ENCODE results near the gene IGFALS.

The IGFALS gene

GRCh38 chr16:1787056-1787321 is 6.5 kb downstream of the IGFALS start:
- Histone ChIP-seq H3K27me3 (ENCODE audit: control insufficient read depth, insufficient read depth, low read length) (no peaks in the 10 kb centered on the region), H3K9ac (ENCODE audit: low read depth, low read length) (no peak overlapping the region), H3K4me3 (ENCODE audit: low read length) (no peak overlapping the region), H3K36me3 (ENCODE audit: insufficient read depth, low read length) (peaks cover 14% of the 10 kb centered on the region), H3K4me1 (ENCODE audit: control insufficient read depth, insufficient read depth, low read length) (no peaks in the 10 kb centered on the region), H3K4me2 (ENCODE audit: low read length) (no peak overlapping the region), H3K9me3 (replicated peaks; ENCODE audit: low read length) (no peaks in the 10 kb centered on the region)

- H3K36me3 ChIP-seq (ENCODE audit: insufficient read depth, low read length) = peaks cover 14% of the 10 kb centered on the region
These were observed 7.1 kb downstream of the IGFALS start for GRCh38 chr16:1786242-1787055.

GRCh38 chr16:1785846-1786170 is 7.7 kb downstream of the IGFALS start:
- no peak overlapping the region for H3K9ac ChIP-seq (ENCODE audit: low read depth, low read length)

More at GRCh38 chr16:1786242-1787055, 7.1 kb downstream of the IGFALS start:
- Histone ChIP-seq H3K9ac (ENCODE audit: low read depth, low read length) (no peak overlapping the region), H3K4me3 (ENCODE audit: low read length) (no peak overlapping the region), H3K4me1 (ENCODE audit: control insufficient read depth, insufficient read depth, low read length) (peaks cover 3% of the 10 kb centered on the region), H3K4me2 (ENCODE audit: low read length) (no peak overlapping the region), H3K9me3 (replicated peaks; ENCODE audit: low read length) (no peaks in the 10 kb centered on the region), H3K27me3 (ENCODE audit: control insufficient read depth, insufficient read depth, low read length) (no peaks in the 10 kb centered on the region)

GRCh38 chr16:1784977-1785845 is 8.3 kb downstream of the IGFALS start:
- H3K4me1 ChIP-seq (ENCODE audit: control insufficient read depth, insufficient read depth, low read length) = peaks cover 9% of the 10 kb centered on the region
- no peaks in the 10 kb centered on the region for H3K9me3 ChIP-seq (replicated peaks; ENCODE audit: low read length)
- H3K36me3 ChIP-seq (ENCODE audit: insufficient read depth, low read length) = peaks cover 15% of the 10 kb centered on the region
- H3K4me3 ChIP-seq (ENCODE audit: low read length) = no peak overlapping the region
- no peak overlapping the region for H3K4me2 ChIP-seq (ENCODE audit: low read length)
- no peak overlapping the region for H3K9ac ChIP-seq (ENCODE audit: low read depth, low read length)
- H3K27me3 ChIP-seq (ENCODE audit: control insufficient read depth, insufficient read depth, low read length) = no peaks in the 10 kb centered on the region

More at GRCh38 chr16:1785846-1786170, 7.7 kb downstream of the IGFALS start:
- Histone ChIP-seq H3K36me3 (ENCODE audit: insufficient read depth, low read length) (peaks cover 14% of the 10 kb centered on the region), H3K9me3 (replicated peaks; ENCODE audit: low read length) (no peaks in the 10 kb centered on the region), H3K27me3 (ENCODE audit: control insufficient read depth, insufficient read depth, low read length) (no peaks in the 10 kb centered on the region), H3K4me2 (ENCODE audit: low read length) (no peak overlapping the region), H3K4me3 (ENCODE audit: low read length) (no peak overlapping the region), H3K4me1 (ENCODE audit: control insufficient read depth, insufficient read depth, low read length) (peaks cover 9% of the 10 kb centered on the region)

- H3K9ac ChIP-seq (ENCODE audit: low read depth, low read length) = peak within 1 kb of the TSS; percentile 89
- no peaks in the 10 kb centered on the region for H3K9me3 ChIP-seq (replicated peaks; ENCODE audit: low read length)
- peak within 1 kb of the TSS; percentile 99 for H3K4me2 ChIP-seq (ENCODE audit: low read length)
- H3K4me1 ChIP-seq (ENCODE audit: control insufficient read depth, insufficient read depth, low read length) = peaks cover 9% of the 10 kb centered on the region
- peak within 1 kb of the TSS; percentile 87 for H3K4me3 ChIP-seq (ENCODE audit: low read length)
- peaks cover 18% of the 10 kb centered on the region for H3K36me3 ChIP-seq (ENCODE audit: insufficient read depth, low read length)
- no peaks in the 10 kb centered on the region for H3K27me3 ChIP-seq (ENCODE audit: control insufficient read depth, insufficient read depth, low read length)
These were observed 10.9 kb downstream of the IGFALS start, which contains the start of the genes NUBP2 and SPSB3 for GRCh38 chr16:1782408-1783264. Gene NUBP2 (plus strand): TSS chr16:1782960. CDS start chr16:1783021, 61 bp downstream. Gene SPSB3 (minus strand): TSS chr16:1782571. CDS start chr16:1781483, 1,088 bp downstream.

- peak overlapping the region; percentile 96 for H3K4me2 ChIP-seq (ENCODE audit: low read length)
- peak overlapping the region; percentile 74 for H3K4me3 ChIP-seq (ENCODE audit: low read length)
- H3K27me3 ChIP-seq (ENCODE audit: control insufficient read depth, insufficient read depth, low read length) = no peaks in the 10 kb centered on the region
- H3K36me3 ChIP-seq (ENCODE audit: insufficient read depth, low read length) = peaks cover 24% of the 10 kb centered on the region
- peak overlapping the region; percentile 82 for H3K9ac ChIP-seq (ENCODE audit: low read depth, low read length)
- peaks cover 9% of the 10 kb centered on the region for H3K4me1 ChIP-seq (ENCODE audit: control insufficient read depth, insufficient read depth, low read length)
- H3K9me3 ChIP-seq (replicated peaks; ENCODE audit: low read length) = no peaks in the 10 kb centered on the region
These were observed 11.6 kb downstream of the IGFALS start for GRCh38 chr16:1781758-1782407.

GRCh38 chr16:1781254-1781653 is 12.3 kb downstream of the IGFALS start:
- no peaks in the 10 kb centered on the region for H3K27me3 ChIP-seq (ENCODE audit: control insufficient read depth, insufficient read depth, low read length)
- H3K9me3 ChIP-seq (replicated peaks; ENCODE audit: low read length) = no peaks in the 10 kb centered on the region
- peaks cover 23% of the 10 kb centered on the region for H3K36me3 ChIP-seq (ENCODE audit: insufficient read depth, low read length)
- peak overlapping the region; percentile 74 for H3K4me3 ChIP-seq (ENCODE audit: low read length)
- peak overlapping the region; percentile 96 for H3K4me2 ChIP-seq (ENCODE audit: low read length)
- peak overlapping the region; percentile 82 for H3K9ac ChIP-seq (ENCODE audit: low read depth, low read length)
- H3K4me1 ChIP-seq (ENCODE audit: control insufficient read depth, insufficient read depth, low read length) = peaks cover 9% of the 10 kb centered on the region

- no peaks in the 10 kb centered on the region for H3K27me3 ChIP-seq (ENCODE audit: control insufficient read depth, insufficient read depth, low read length)
- H3K9me3 ChIP-seq (replicated peaks; ENCODE audit: low read length) = no peaks in the 10 kb centered on the region
- peak overlapping the region; percentile 96 for H3K4me2 ChIP-seq (ENCODE audit: low read length)
- no peak overlapping the region for H3K4me3 ChIP-seq (ENCODE audit: low read length)
- H3K36me3 ChIP-seq (ENCODE audit: insufficient read depth, low read length) = peaks cover 25% of the 10 kb centered on the region
- H3K9ac ChIP-seq (ENCODE audit: low read depth, low read length) = no peak overlapping the region
- H3K4me1 ChIP-seq (ENCODE audit: control insufficient read depth, insufficient read depth, low read length) = peaks cover 9% of the 10 kb centered on the region
These were observed 12.8 kb downstream of the IGFALS start for GRCh38 chr16:1780677-1781072.

- H3K9ac ChIP-seq (ENCODE audit: low read depth, low read length) = no peak overlapping the region
- H3K4me2 ChIP-seq (ENCODE audit: low read length) = no peak overlapping the region
- no peaks in the 10 kb centered on the region for H3K9me3 ChIP-seq (replicated peaks; ENCODE audit: low read length)
- no peak overlapping the region for H3K4me3 ChIP-seq (ENCODE audit: low read length)
- no peaks in the 10 kb centered on the region for H3K27me3 ChIP-seq (ENCODE audit: control insufficient read depth, insufficient read depth, low read length)
- H3K36me3 ChIP-seq (ENCODE audit: insufficient read depth, low read length) = peaks cover 31% of the 10 kb centered on the region
- peaks cover 12% of the 10 kb centered on the region for H3K4me1 ChIP-seq (ENCODE audit: control insufficient read depth, insufficient read depth, low read length)
These were observed 13.5 kb downstream of the IGFALS start for GRCh38 chr16:1779741-1780676.

- no peak overlapping the region for H3K4me2 ChIP-seq (ENCODE audit: low read length)
- H3K4me1 ChIP-seq (ENCODE audit: control insufficient read depth, insufficient read depth, low read length) = peaks cover 20% of the 10 kb centered on the region
- no peak overlapping the region for H3K4me3 ChIP-seq (ENCODE audit: low read length)
- H3K9ac ChIP-seq (ENCODE audit: low read depth, low read length) = no peak overlapping the region
- no peaks in the 10 kb centered on the region for H3K27me3 ChIP-seq (ENCODE audit: control insufficient read depth, insufficient read depth, low read length)
- H3K9me3 ChIP-seq (replicated peaks; ENCODE audit: low read length) = no peaks in the 10 kb centered on the region
- H3K36me3 ChIP-seq (ENCODE audit: insufficient read depth, low read length) = peaks cover 31% of the 10 kb centered on the region
These were observed 14.2 kb downstream of the IGFALS start for GRCh38 chr16:1779234-1779701.

All from skeletal muscle satellite cell (primary cell).